Trophoblast cell (in vitro differentiated cells and primary cell): ENCODE measurements around the gene NT5C1B.
A peak's percentile ranks its signal among the peaks of the same experiment; 100 is the strongest.

Experiments used
- DNase-seq, 2 donors: peaks; one replicate each; pipeline ENCODE4 v3.0.0-alpha.2; 2016
- H2AFZ ChIP-seq: 2 replicates; pipeline ENCODE4 v1.6.1; 2013; ENCODE audit warnings: low read length, moderate library complexity, mild to moderate bottlenecking; ENCODE audit not compliant: insufficient read depth, poor library complexity
- H2AK5ac ChIP-seq: 2 replicates; pipeline ENCODE4 v1.6.1; 2013; ENCODE audit warnings: mild to moderate bottlenecking, low read length
- H2BK120ac ChIP-seq: 2 replicates; pipeline ENCODE4 v1.6.1; 2013; ENCODE audit warnings: low read length, mild to moderate bottlenecking, moderate library complexity; ENCODE audit not compliant: insufficient read depth, poor library complexity
- H2BK12ac ChIP-seq: 2 replicates; pipeline ENCODE4 v1.6.1; 2013; ENCODE audit warnings: mild to moderate bottlenecking, low read length, moderate library complexity
- H2BK5ac ChIP-seq: 2 replicates; pipeline ENCODE4 v1.6.1; 2013; ENCODE audit warnings: low read length, low read depth, moderate library complexity, mild to moderate bottlenecking; ENCODE audit not compliant: poor library complexity
- H3K14ac ChIP-seq: 2 replicates; pipeline ENCODE4 v1.6.1; 2013; ENCODE audit warnings: mild to moderate bottlenecking, low read length
- H3K18ac ChIP-seq: 2 replicates; pipeline ENCODE4 v1.6.1; 2013; ENCODE audit warnings: mild to moderate bottlenecking, low read length
- H3K23ac ChIP-seq: 2 replicates; pipeline ENCODE4 v1.6.1; 2013; ENCODE audit warnings: low read length
- H3K27ac ChIP-seq: 2 replicates; pipeline ENCODE4 v1.5.1; 2013; ENCODE audit warnings: low read depth, mild to moderate bottlenecking, inconsistent platforms, low read length, moderate library complexity
- H3K27me3 ChIP-seq: 2 replicates; pipeline ENCODE4 v1.6.1; 2013; ENCODE audit warnings: inconsistent platforms, mild to moderate bottlenecking, low read length, moderate library complexity; ENCODE audit not compliant: insufficient read depth
- H3K36me3 ChIP-seq, 2 experiments: 1 replicate in 1 of 2; 2 replicates in 1 of 2; pipeline ENCODE4 v1.6.1; 2013; ENCODE audit warnings: low read length in 2 of 2, mild to moderate bottlenecking in 2 of 2, moderate library complexity in 1 of 2; ENCODE audit not compliant: insufficient read depth in 2 of 2, control insufficient read depth in 1 of 2
- H3K4ac ChIP-seq: 2 replicates; pipeline ENCODE4 v1.6.1; 2013; ENCODE audit warnings: low read depth, mild to moderate bottlenecking, low read length, moderate library complexity
- H3K4me1 ChIP-seq, 2 experiments: 1 replicate in 1 of 2; 2 replicates in 1 of 2; pipeline ENCODE4 v1.6.1; 2013; ENCODE audit warnings: low read length in 2 of 2, mild to moderate bottlenecking in 2 of 2, moderate library complexity in 1 of 2; ENCODE audit not compliant: insufficient read depth in 2 of 2, control insufficient read depth in 1 of 2
- H3K4me2 ChIP-seq: 2 replicates; pipeline ENCODE4 v1.6.1; 2013; ENCODE audit warnings: inconsistent platforms, mild to moderate bottlenecking, low read length, moderate library complexity
- H3K4me3 ChIP-seq: 2 replicates; pipeline ENCODE4 v1.5.1; 2013; ENCODE audit warnings: mild to moderate bottlenecking, low read depth, low read length, inconsistent platforms
- H3K79me1 ChIP-seq: one replicate; pipeline ENCODE4 v1.6.1; 2013; ENCODE audit warnings: low read length
- H3K79me2 ChIP-seq: 2 replicates; pipeline ENCODE4 v1.6.1; 2013; ENCODE audit warnings: low read length, mild to moderate bottlenecking; ENCODE audit not compliant: control insufficient read depth, insufficient read depth, poor library complexity
- H3K9ac ChIP-seq: 2 replicates; pipeline ENCODE4 v1.6.1; 2013; ENCODE audit warnings: mild to moderate bottlenecking, low read length
- H3K9me3 ChIP-seq: 2 replicates; pipeline ENCODE4 v1.6.1; 2013; ENCODE audit warnings: low read depth, mild to moderate bottlenecking, control low read depth, inconsistent platforms, low read length; ENCODE audit not compliant: insufficient read depth
- H4K12ac ChIP-seq: 2 replicates; pipeline ENCODE4 v1.6.1; 2013; ENCODE audit warnings: low read depth, mild to moderate bottlenecking, low read length, moderate library complexity
- H4K8ac ChIP-seq: 2 replicates; pipeline ENCODE4 v1.6.1; 2013; ENCODE audit warnings: low read depth, mild to moderate bottlenecking, low read length, moderate library complexity
- H4K91ac ChIP-seq: one replicate; pipeline ENCODE4 v1.6.1; 2013; ENCODE audit warnings: low read depth, mild to moderate bottlenecking, low read length, moderate library complexity
- WGBS: extraction: QIAGEN DNeasy Blood & Tissue Kit; methylation state at CpG from one replicate; pipeline ENCODE4 v1.1.7; 2013; ENCODE audit warnings: missing lambda C conversion rate; ENCODE audit not compliant: insufficient read length, insufficient coverage; ENCODE audit errors: extremely low coverage; 5-methylcytosine and 5-hydroxymethylcytosine counted together

The NT5C1B gene

DNA sequence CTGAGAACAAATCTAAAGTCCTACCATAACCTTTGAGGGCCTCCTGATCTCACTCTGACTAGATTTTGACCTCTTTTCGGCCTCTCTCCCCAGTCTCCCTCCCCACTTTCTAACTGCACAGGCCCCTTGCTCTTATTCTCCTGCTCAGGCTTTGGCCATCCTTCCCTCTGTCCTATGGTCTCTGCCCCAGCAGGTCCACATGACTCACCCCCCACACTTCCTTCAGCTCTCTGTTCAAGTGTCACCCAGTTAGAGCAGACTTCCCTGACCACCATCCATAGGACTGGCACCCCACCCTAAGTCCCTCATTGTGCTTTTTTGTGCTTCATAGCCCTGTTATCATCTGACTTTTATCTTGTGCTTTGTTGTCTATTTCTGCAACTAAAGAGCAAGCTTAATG lies 41.2 kb upstream of the NT5C1B start:
- H4K12ac ChIP-seq, result no peak overlapping the region
- H3K14ac ChIP-seq, result no peak overlapping the region
- no peaks in the 10 kb centered on the region for H3K4me1 ChIP-seq
- WGBS, result no CpG with 5 or more reads among the region's 1 CpG
- H2BK12ac ChIP-seq, result no peak overlapping the region
- no peak overlapping the region for H3K9ac ChIP-seq
- H3K27me3 ChIP-seq, result no peaks in the 10 kb centered on the region
- H2AFZ ChIP-seq, result no peak overlapping the region
- H4K91ac ChIP-seq, result no peak overlapping the region
- H3K36me3 ChIP-seq, result no peaks in the 10 kb centered on the region
- no peak overlapping the region for H3K18ac ChIP-seq
- H3K4me3 ChIP-seq, result no peak overlapping the region
- no peak for DNase-seq
- no peak overlapping the region for H4K8ac ChIP-seq
- H3K23ac ChIP-seq, result no peak overlapping the region
- no peak overlapping the region for H3K4ac ChIP-seq
- H3K79me1 ChIP-seq, result no peaks in the 10 kb centered on the region
- H2AK5ac ChIP-seq, result no peak overlapping the region
- H3K4me2 ChIP-seq, result no peak overlapping the region
- no peaks in the 10 kb centered on the region for H3K9me3 ChIP-seq
- H2BK5ac ChIP-seq, result no peak overlapping the region
- no peak overlapping the region for H3K27ac ChIP-seq
- no peaks in the 10 kb centered on the region for H3K79me2 ChIP-seq
- H2BK120ac ChIP-seq, result no peak overlapping the region

DNA sequence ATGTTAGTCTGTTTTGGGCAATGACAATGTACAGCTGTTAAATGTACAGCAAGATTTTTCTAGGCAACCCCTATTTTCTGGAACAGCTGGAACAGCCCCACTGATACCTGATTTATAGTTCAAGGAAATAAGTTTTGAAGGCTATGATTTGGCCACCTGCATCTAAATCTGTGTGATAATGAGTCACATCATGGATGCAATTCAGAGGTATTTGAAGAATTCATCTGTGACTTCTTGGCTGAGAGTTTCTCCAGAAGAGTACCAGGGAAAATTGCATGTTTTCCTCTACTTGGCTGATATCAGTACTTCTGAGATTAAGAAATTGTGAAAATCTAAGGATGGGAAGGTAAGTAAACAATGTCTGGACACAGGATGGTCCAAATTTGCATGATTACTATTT lies 40.7 kb upstream of the NT5C1B start:
- Histone ChIP-seq H3K4me3 (no peak overlapping the region), H3K9ac (no peak overlapping the region), H3K23ac (no peak overlapping the region), H4K91ac (no peak overlapping the region), H3K4me1 (no peaks in the 10 kb centered on the region), H3K27me3 (no peaks in the 10 kb centered on the region), H2BK5ac (no peak overlapping the region), H3K79me2 (no peaks in the 10 kb centered on the region), H3K9me3 (no peaks in the 10 kb centered on the region), H3K14ac (no peak overlapping the region), H4K8ac (no peak overlapping the region), H3K4me2 (no peak overlapping the region), H2BK120ac (no peak overlapping the region), H2BK12ac (no peak overlapping the region), H2AFZ (no peak overlapping the region), H3K79me1 (no peaks in the 10 kb centered on the region), H3K18ac (no peak overlapping the region), H3K4ac (no peak overlapping the region), H2AK5ac (no peak overlapping the region), H4K12ac (no peak overlapping the region), H3K36me3 (no peaks in the 10 kb centered on the region), H3K27ac (no peak overlapping the region)
- peak in 1 of 2 donors; percentile 38 for DNase-seq

DNA sequence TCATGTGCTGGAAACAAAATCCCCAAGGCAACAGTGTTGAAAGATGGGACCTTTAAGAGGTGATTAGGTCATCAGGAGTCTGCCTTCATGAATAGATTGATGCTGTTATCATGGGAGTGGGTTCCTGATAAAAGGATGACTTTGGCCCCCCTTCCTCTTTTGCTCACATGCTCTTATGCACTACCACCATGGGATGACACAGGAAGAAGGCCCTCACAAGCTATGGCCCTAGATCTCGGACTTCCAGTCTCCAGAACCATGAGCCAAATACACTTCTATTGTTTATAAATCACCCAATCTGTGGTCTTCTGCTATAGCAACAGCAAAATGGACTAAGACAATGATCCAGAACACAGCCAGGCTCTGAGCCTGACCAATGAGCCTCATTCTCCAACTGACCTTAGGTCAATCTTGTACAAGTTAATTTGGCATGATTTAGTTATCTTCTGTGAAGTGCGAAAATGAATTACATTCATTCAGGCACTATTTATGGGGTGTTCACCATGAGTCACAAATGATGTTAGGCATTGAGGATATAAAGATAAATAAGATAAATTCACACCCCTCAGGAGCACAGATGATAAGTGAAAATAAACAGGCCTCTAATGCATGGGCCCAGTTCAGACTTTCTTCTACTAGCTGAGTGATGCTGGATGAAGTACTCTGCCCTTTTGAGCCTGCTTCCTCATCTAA lies 37.7 kb upstream of the NT5C1B start:
- no peak overlapping the region for H2BK5ac ChIP-seq
- no peak overlapping the region for H4K8ac ChIP-seq
- DNase-seq, result no peak
- no peak overlapping the region for H3K4me3 ChIP-seq
- no peak overlapping the region for H3K4ac ChIP-seq
- H2AFZ ChIP-seq, result no peak overlapping the region
- no peak overlapping the region for H3K4me2 ChIP-seq
- no peak overlapping the region for H3K27ac ChIP-seq
- no peaks in the 10 kb centered on the region for H3K9me3 ChIP-seq
- H3K4me1 ChIP-seq, result no peaks in the 10 kb centered on the region
- no peak overlapping the region for H2AK5ac ChIP-seq
- no peak overlapping the region for H2BK120ac ChIP-seq
- H2BK12ac ChIP-seq, result no peak overlapping the region
- no peak overlapping the region for H3K9ac ChIP-seq
- H3K27me3 ChIP-seq, result no peaks in the 10 kb centered on the region
- no peak overlapping the region for H4K91ac ChIP-seq
- WGBS, result no CpG with 5 or more reads among the region's 2 CpGs
- no peak overlapping the region for H4K12ac ChIP-seq
- no peak overlapping the region for H3K14ac ChIP-seq
- no peak overlapping the region for H3K18ac ChIP-seq
- H3K79me1 ChIP-seq, result no peaks in the 10 kb centered on the region
- H3K79me2 ChIP-seq, result no peaks in the 10 kb centered on the region
- H3K23ac ChIP-seq, result no peak overlapping the region
- no peaks in the 10 kb centered on the region for H3K36me3 ChIP-seq

DNA sequence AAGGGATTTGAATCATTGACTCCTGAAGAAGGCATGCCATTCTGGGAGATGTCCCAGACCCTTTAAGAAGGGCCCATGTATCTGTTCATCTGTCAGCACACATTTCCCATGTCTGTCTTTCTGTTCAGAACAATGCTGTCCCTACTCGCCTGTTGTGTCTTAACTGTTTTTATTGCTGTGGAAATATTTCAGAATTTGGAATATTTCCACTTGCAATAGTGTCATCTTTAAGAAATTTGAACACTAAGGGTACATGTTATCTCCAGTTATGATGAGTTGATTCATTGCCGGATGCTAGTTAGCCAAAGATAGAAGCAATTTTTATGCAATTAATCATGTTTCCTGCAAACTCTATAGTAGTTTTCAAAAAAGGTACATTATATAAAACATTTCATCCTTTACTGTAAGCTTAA lies 36.9 kb upstream of the NT5C1B start:
- H3K23ac ChIP-seq, result no peak overlapping the region
- no peak overlapping the region for H3K18ac ChIP-seq
- no peak overlapping the region for H4K91ac ChIP-seq
- H3K9ac ChIP-seq, result no peak overlapping the region
- no peaks in the 10 kb centered on the region for H3K79me2 ChIP-seq
- H2BK12ac ChIP-seq, result no peak overlapping the region
- WGBS, result no CpG with 5 or more reads among the region's 2 CpGs
- H2AK5ac ChIP-seq, result no peak overlapping the region
- H4K8ac ChIP-seq, result no peak overlapping the region
- DNase-seq, result peak; percentile 3 to 67
- no peak overlapping the region for H2BK120ac ChIP-seq
- H3K36me3 ChIP-seq, result no peaks in the 10 kb centered on the region
- no peak overlapping the region for H2AFZ ChIP-seq
- H3K4me2 ChIP-seq, result no peak overlapping the region
- H4K12ac ChIP-seq, result no peak overlapping the region
- H3K79me1 ChIP-seq, result no peaks in the 10 kb centered on the region
- H3K27ac ChIP-seq, result no peak overlapping the region
- no peak overlapping the region for H3K4me3 ChIP-seq
- H3K14ac ChIP-seq, result no peak overlapping the region
- no peaks in the 10 kb centered on the region for H3K4me1 ChIP-seq
- H2BK5ac ChIP-seq, result no peak overlapping the region
- H3K27me3 ChIP-seq, result no peaks in the 10 kb centered on the region
- H3K4ac ChIP-seq, result no peak overlapping the region
- no peaks in the 10 kb centered on the region for H3K9me3 ChIP-seq
